Measurements from ENCODE around the gene ACYP2.

- TF ChIP-seq CTCF (IDR thresholded peaks at IDR 0.05; ENCODE audit: insufficient read depth, low read length, poor library complexity, severe bottlenecking) (no peak), EZH2phosphoT487 (conservative IDR thresholded peaks at IDR 0.05; ENCODE audit: low read length) (no peak)
These were observed 110.8 kb downstream of the ACYP2 start for GRCh38 chr2:54226260-54226659.
